ENCODE measurements around the gene ADAMTS7.

GRCh38 chr15:78766041-78766440, 45.2 kb downstream of the ADAMTS7 start:
- TF ChIP-seq TAF1 (IDR thresholded peaks at IDR 0.05; ENCODE audit: low read depth, low read length) (no peak), POLR2A (IDR thresholded peaks at IDR 0.05; ENCODE audit: low read depth, low read length) (no peak), POLR2AphosphoS5 (IDR thresholded peaks at IDR 0.05; ENCODE audit: low read depth, low read length) (no peak), POU2F2 (IDR thresholded peaks at IDR 0.05; ENCODE audit: low read depth, low read length) (no peak), PAX5 (IDR thresholded peaks at IDR 0.05; ENCODE audit: insufficient read depth, low read length, severe bottlenecking) (no peak), SPI1 (IDR thresholded peaks at IDR 0.05; ENCODE audit: low read depth, low read length) (no peak)
